GM18519 (cell line): ENCODE measurements around the gene ZNF664.
A peak's percentile ranks its signal among the peaks of the same experiment; 100 is the strongest.

Experiments used
- ATAC-seq: cut with Tn5 transposase; IDR thresholded peaks from one replicate; pipeline ENCODE4 v1.9.1; 2021; ENCODE audit warnings: mild to moderate bottlenecking, moderate library complexity; ENCODE audit not compliant: unreplicated experiment, low FRiP score

The ZNF664 gene

DNA sequence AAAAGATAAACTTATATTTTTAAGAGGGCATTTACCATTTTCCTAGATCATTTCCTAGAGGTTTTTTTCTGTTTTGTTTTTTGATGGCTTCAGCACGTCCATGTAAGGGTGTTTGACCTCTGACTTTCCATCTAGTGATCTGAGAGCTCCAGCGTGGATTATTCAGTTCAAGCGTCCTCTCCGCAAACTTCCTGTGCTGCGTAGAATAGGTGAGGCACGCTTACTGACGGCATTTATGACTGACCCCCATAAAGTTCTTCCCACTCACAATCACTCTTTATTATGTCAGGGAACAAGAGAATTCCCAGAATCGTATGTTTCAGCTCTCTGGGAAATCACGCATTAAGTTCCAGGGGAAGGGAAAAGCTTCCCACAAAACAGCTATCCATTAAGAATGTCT is 16.8 kb upstream of the ZNF664 start:
- ATAC-seq = no peak

DNA sequence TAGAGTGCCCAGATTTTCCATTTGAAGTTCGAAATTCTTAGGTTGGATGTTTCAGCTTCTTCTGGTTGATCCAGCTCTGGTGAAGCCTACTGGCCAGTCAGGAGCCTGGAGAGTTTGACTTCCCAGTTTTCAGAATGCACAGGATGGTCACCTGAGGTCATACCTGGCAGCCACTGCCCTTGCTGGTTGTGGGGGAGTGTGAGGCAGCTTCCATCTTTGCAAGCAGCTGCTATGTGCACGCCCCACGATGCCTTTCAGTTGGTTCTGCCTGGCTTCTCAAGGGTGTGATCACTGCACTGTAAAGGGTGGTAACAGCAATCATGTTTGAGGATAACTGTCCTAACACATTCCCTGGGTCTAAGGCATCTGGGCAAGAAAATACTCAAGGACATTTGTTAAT is 15.8 kb upstream of the ZNF664 start:
- no peak for ATAC-seq

DNA sequence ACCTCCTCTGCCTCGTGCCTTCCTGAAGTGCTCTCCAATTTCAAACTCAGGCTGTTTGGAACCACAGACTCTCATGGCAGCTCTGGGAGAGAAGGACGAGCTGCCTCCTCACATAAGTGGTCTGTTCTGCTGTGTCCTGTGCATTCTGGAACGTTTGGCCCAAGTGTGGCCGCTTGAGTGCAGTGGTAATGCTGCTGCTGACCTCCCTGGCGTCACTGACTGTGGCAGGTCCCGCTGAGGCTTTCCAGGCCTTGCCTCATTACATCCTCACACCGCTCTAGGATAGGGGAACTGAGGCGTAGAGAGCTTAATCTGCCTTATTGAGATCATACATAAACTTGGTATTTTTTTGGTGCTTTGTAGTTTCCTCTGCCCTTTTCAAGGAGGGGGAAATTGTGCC is 14.6 kb upstream of the ZNF664 start:
- no peak for ATAC-seq

DNA sequence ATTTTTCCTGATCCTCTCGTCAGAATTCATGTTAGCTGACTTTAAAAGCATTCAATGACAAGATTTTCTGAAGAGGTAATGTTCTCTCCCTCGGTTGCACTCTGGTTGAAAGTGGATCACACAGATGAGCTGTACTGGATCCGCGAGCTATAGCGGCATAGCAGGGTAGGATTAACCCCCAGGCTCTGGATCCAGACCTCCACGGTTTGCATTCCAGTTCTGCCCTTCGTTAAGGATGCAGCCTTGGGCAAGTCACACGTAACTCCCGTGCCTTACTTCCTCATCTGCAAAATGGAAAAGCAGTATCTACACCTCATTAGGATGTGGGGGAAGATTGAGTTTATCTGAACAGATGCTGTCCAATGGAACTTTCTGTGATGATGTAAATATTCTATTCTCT is 14.1 kb upstream of the ZNF664 start:
- ATAC-seq = no peak

DNA sequence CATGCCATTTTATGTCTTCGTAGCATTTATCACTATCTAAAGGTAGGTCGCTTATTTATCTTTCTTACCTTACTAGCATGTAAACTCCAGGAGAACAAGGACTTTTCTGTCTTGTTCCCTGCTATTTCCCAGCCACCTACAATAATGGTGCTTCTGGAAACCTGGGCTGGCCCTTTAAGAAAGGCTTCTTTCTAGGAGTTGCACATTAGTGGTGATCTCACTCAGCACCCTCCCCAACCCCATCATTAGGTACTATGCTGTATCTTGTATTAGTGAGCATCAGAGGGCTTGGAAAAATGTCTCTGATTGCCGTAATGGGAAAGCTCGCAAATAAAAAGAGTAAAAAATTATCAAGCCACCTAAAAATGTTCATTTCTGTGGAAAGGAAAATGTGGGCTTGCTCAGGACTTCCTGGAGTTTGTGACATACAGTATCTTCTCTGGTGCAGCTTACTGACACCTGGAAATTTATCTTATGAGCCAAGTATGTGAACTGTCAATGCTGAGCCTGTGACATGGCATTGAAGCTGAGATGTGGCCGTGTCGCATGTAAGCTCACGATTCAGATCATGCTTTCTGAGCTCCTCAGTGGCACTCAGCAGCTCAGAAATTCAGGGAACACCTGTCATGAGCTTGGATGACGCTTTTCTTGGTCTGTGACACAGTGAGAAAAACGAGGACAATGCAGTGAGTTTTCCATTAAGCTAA is 12.8 kb upstream of the ZNF664 start:
- ATAC-seq = no peak

DNA sequence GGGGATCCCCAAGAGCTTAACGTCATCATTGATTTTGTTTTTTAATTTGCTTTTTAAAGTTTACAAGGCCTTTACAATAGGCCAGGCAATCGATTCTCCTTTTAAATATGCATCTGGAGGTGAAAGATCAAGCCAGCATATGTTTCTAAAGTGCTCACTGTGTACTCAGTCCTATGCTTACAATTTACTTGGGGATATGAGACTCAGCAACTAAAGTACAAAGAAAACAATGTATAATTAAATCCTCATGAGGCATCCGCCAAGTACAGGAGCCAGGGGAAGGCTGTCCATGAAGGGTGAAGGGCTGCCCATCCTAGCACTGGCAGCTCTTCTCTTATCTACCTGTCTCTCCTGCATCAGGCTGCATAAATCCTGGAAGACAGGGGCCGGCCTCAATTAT is 12.2 kb upstream of the ZNF664 start:
- no peak for ATAC-seq

DNA sequence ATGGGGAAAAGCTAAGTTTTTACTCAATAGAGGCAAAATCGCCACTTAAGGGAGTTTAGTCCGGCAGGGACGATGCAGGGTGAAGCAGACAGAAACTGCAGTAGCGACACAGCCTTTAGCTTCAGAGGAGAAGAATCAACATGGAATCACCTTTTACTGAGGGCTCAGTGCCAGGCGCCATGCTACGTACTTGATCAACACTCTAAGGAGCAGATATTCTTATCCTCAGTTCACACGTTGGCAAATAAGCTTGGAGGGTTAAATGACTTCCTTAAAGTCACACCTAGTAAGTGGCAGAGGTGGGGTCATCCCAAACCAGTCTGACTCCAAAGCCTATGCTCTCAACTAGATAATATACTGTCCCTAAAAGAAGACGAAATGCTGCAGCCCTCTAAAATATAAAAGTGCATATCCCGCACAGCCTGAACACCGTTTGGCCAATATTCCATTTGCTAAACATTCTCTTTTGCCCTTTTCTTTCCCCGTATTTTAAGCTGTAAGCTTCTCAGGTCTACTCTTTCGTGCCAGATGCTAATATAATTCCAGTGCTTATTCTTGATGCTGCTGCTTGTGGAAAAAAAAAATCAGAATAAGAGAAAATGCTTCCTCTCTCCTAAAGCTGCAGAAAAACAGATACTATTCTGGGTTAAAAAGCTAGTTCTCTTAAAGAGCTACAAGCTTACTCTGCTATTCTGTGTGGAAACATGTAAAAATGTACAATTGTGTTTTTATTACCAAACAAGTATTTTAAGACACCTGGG is 11.2 kb upstream of the ZNF664 start:
- ATAC-seq = no peak

DNA sequence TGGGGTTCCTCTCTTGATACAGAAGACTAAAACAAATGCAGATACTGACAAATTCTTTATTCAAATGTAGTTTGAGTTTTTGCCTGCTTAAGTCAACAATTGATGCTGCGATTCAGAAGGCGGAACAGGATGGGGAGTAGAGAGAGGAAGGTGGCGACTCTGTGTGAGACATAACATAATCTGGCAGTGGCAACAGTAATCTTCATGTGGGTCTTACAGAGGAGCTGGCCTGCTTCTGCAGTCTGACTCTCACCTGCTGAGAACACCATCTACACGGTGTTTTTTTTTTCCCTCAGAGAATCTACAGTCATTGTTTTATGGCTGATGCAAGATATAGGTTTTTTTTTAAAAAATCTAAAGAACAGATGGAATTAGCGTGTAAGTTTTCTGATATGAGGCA is 10.5 kb upstream of the ZNF664 start:
- ATAC-seq = no peak

DNA sequence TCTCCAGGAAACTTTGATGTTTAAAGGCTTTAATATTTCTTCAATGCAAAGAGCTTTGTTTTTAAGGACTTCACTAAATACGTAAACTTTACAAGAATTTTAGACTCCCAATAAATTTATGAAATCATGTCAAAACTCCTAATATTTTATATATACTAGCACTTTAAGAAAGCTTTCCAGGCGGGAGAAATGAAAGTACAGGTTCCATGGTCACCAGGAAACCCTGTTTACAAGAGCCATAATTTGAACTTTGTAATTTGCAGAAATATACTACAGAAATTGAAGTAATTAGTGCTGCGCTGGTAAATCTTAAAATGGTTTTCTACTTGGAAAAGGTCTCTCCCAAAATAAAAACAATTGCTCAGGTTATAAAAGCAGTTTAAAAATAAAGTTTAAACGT is 9.2 kb upstream of the ZNF664 start:
- ATAC-seq = no peak

DNA sequence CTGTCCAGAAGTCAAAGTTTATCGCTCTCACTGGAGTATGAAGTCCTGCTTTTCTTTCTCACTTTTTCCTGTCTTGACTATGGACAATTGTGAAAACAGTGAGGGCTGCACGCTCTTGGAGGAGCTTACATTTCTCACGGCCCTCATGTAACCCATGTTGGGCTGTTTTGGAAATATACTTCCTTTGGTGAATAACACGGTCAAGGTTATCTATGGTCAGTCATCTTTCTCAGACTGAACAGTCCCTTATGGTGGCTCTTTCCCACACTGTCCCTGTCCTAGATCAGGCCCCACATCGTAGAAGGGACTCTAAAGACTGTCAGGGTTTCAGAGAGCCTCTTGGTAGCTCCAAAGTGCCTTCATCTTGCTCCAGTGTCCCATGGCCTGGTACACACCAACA is 7.6 kb upstream of the ZNF664 start:
- no peak for ATAC-seq

DNA sequence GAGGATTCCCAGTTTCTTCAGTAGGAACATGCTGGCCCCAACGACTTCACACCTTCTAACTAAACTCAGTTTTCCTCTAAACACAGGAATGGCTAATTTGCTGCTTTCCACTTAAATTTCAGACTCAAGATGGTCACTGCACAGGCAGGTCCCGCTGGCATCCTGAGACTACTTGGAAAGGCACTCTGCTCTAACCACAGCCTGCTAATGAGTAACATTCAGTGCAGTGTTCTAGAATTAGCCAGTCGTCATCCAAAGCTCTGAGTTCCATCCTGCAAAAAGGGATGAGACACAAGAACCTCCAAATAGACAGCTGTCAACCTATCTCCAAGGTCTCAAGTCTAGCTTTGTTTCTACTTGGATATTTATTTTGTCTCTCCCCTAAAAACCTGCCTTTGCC is 6.4 kb upstream of the ZNF664 start:
- ATAC-seq = no peak

DNA sequence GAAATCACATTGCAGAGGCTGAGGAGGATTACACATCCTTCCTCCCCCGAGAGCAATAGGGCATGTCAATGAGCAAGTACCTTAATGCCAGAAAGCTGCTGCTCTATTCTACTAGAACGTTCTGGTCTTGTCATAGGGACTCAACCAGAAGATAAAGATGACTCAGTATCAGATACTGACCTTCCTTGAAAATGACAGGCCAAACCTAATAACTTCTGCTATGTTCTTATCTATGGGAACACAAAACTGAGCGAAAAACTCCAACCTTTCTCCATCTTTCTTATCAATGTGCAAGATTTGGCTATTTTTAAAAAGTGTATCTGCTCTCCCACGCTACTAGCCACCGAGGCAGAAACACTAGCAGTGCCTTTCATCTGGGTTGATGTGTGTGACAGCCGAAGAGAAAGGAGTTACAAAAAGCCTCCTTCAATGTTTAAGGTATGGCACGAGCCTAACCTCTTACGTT is 5.9 kb upstream of the ZNF664 start:
- no peak for ATAC-seq

DNA sequence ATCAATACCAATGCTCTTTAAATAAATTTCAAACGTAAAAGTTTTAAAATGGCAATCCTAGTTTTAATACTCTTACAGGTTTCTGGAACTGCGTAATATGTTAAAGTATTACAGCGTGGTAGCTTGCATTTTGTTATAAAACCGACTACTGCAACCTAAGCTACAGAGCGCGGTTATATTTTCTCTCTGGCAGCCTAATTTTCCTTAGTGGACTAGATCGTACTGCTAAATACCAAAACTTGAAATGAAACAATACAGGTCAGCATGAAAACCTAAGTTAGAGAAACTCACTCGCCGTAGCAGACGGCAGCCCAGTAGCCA is 1.6 kb upstream of the ZNF664 start:
- ATAC-seq = no peak

DNA sequence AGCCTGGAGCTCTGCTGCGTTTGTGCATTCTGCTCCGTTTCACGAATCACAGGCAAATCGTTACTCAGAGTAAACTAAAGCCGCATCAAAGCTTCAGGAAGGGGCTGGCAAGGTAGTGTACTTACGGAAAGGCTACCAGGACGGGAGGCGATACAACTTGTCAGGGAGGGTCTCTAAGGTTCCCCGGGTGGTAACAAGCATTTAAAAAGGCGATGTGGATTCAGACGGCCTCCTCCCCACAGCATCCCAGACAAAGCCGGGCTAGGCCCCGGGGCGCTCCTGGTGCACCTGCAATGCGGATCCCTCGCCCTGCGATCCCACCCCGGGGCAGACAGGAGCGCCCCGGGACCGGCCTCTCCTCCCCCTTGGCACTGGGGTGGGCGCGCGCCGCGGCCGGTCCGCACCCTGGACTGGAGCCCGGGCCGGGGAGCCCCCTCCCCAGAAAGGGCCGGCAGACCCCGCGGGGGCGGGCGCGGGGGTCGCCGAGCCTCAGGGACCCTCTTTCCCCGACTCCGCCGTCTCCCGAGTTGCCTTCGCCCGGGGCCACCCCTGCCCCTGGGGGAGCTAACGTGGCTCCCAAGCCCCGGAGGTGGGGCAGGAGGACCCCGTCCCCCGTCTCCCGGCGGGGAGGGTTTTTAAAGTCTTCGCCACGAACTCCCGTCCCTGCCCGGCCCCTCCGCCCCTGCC is 1.1 kb upstream of the ZNF664 start:
- peak; percentile 11 for ATAC-seq

DNA sequence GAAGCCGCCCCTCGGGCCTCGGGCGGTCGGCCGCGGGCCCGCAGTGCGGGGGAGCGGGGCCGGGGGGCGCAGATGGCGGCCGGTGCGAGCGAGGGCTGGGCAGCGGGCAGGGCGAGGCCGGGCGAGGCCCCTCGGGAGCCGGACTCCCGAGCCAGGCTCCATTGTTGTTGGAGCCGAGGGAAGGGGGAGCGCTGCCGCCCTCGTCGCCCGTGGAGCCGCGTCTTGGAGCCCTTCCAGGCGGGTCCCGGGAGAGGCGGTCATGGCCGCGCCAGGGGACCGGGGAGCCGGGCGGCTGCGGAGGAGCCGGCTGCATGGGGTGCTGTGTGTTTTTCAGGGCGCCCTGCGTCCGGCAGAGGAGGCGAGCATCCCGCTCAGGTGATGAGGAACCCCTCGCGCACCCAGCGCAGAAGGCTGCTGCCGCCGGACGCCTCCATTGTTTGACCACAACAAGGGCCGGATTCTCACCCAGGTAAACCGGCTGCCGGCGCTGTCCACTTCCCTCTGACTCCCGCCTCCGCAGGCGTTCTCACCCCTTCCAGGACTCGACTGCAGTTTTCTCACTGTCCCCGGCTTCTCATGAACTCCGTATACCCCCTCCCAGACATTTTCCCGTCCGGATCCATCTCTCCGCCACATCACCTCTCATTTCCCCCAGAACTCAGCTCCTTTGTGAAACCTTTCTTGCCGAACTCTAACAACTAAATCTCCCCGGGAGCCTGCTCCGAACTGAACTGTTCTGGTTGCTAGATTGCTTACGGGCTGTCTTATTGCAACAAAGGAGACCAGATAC is 732 bp downstream of the ZNF664 start:
- ATAC-seq = no peak

DNA sequence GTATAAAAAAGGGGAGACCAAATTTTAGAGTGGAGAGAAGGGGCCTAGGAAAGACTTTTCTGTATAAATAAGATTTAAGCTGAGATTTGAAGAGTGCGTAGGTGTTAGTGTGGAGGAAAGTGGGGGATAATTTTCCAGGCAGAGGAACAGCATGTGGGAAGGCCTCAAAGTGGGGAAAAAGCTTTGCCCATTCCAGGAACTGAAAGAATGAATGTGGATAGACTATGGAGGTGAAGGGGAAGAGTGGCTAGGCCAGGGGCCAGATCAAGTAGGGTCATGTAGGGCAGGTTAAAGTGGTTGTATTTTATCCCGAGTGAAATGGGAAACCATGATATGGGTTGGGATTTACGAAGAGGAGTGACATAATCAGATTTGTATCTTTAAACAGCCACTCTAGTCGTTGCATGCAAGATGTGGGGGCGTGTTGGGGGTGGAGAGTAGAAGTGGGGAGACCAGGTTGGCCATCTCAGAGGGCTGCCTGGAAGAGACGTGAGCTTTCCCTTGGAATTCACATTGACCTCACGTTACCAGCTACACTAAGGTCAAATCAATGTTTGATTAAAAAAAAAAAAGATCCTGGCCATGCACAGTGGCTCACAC is 3.3 kb downstream of the ZNF664 start:
- no peak for ATAC-seq

DNA sequence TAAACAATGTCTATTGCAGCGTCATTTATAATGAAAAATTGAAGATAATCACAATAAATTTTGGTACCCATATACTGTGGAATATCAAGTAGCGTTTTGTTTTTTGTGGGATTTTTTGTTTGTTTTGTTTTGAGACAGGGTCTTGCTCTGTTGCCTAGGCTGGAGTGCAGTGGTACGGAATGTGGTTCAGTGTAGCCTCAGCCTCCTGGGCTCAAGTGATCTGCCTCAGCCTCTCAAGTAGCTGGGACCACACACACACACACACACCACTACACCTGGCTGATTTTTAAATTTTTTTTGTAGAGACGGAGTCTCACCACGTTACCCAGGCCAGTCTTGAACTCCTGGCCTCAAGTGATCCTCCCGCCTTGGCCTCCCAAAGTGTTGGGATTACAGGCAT is 6.6 kb downstream of the ZNF664 start:
- ATAC-seq = no peak

DNA sequence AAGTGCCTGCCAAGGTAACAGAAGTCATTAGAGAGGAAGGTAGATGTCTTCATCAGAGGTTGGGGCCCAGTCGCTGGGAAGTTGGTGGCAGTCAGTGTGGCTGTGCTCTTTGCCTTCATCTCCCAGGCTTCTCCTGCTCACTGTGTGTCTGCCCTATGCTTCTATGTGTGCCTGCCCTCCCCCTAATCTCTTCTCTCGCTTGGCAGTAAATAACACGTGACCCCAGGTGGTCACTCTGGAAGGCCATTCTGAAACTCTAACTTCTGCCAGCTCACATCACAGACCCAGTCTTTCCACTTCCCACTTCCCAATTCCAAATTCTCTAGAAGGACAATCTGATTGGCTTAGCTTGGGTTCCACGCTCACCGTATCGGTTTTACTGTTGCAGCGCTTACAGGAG is 9.3 kb downstream of the ZNF664 start:
- ATAC-seq = no peak

DNA sequence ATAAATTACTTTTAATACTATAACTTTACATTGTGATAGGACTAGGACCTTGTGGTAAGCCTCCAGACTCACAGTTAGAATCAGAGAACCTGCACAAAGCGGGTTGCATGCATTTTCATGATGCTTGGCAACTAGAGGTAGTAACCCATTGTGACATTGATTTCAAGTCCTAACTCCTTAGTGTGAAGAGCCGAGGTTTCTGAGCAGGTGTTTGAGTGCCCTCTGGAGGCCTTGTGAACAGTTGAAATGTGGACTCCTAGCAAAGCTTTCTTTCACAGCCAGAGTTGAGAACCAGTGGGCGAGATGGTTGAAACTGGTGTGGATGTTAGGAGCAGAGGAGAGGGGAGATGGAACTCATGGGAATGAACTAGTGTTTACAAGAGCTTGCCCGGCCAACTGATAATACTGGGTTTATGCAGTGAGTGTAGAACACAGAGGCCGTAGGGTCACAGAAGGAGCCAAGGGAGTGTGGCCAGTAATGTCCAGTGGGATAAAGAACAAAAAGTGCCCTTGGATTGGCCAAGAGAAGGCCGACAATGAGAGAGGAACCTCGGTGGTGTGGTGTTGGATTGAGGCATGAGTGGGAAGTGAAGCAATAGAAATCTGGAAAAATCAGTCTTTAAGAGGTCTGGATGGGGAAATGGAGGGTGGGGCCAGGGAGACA is 10.9 kb downstream of the ZNF664 start:
- ATAC-seq = no peak

DNA sequence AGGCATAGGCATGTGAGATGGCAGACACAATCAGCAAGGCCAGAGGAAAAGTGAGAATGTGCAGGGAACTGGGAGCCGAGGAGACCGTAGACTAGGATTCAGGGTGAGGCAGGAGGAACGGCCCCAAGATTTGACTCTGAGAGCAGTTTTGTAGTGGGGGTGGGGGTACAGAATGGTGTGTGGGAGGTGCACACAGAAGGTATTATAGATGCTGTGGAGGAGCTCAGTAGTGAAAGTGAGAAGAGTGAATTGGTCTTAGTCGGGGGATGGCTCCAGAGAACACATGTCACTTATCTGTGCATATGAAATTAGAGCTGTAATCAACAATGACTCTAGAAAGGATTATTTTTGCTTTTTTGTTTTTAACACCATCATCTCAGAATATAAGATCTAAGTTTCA is 11.9 kb downstream of the ZNF664 start:
- ATAC-seq = no peak
